ENCODE data around the gene ANKRD66. TPM values are rescaled to one million over a fixed set of nuclear protein-coding genes. Genes with fewer than 3 reads are reported as not detected.

The ANKRD66 gene
- polyA plus RNA-seq, 3 donors from 2014 or later = not detected

DNA sequence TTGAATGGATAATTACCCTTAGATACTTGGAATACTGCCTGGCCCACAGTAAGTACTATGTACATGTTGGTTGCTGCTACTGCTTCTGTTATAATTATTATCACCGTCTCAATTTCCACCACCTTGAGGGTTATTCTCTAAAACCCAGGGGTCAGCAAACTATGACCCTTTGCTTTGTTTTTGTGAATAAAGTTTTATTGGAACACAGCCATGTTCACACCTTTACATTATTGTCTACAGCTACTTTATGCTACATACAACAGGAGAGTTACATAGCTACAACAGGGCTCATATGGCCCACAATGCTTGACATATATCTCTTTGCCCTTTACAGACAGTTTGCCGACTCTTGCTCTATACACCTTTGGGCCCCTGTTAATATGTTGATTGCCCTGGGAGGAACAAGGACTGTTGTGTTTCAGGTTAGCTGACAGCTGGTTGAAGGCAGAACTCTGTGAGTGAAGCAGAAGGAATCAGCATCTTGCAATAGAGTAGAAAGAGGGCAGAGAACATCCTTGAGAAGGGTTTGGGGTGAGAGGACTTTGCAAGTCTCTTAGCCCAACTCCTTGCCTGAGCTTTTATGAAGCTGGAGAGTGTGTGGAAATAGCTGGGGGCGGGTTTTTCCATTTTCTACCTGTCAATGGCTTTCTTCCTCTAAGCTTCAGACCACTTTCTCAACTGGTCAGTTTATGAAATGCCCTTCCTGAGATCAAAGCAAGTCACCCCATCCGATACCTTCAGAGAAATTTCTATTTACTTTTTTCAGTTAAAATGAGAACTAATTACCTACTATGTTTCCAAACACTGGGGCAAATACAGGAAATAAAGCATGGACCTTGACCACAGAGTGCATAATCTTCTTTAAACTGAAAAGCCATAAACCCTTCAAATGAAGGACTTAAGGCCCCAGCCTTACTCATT lies 43.0 kb downstream of the ANKRD66 start:
- no peak for DNase-seq
- Mint-ChIP-seq H3K27me3 (ENCODE audit: low read depth in 3 of 3) (peaks cover 0 to 9% (median 1%) of the 10 kb centered on the region in 3 donors), H3K4me3 (no peak overlapping the region), H3K4me1 (no peaks in the 10 kb centered on the region), H3K9me3 (no peaks in the 10 kb centered on the region), H3K36me3 (no peaks in the 10 kb centered on the region), H3K27ac (no peak overlapping the region)

DNA sequence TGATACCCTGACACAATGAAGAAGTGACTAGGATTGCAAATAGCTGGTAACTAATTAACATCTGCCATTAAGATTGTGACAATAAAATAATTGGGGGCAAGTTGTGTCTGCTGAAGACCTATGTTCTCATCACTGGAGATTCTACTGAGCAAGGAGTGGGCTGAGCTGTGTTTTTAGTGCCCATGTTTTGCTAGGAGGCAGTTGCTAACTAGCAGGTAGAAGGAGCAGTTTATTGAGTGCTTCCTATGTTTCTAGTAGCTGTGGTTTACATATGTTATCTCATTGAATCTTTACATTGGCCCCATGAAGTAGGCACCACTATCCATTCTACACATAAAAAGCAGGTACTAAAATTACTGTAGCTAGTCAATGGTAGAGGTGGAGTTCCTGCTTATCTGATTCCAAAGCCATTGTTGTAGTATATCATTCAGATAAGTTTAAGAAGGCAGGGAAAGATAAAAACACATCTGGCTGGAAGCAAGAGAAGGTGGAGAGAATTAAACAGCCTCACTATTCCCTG lies 43.7 kb downstream of the ANKRD66 start:
- no peak for DNase-seq
- Mint-ChIP-seq H3K9me3 (no peaks in the 10 kb centered on the region), H3K27ac (no peak overlapping the region), H3K27me3 (ENCODE audit: low read depth in 3 of 3) (peaks cover 2 to 9% (median 3%) of the 10 kb centered on the region in 3 donors), H3K4me3 (no peak overlapping the region), H3K4me1 (no peaks in the 10 kb centered on the region), H3K36me3 (no peaks in the 10 kb centered on the region)

DNA sequence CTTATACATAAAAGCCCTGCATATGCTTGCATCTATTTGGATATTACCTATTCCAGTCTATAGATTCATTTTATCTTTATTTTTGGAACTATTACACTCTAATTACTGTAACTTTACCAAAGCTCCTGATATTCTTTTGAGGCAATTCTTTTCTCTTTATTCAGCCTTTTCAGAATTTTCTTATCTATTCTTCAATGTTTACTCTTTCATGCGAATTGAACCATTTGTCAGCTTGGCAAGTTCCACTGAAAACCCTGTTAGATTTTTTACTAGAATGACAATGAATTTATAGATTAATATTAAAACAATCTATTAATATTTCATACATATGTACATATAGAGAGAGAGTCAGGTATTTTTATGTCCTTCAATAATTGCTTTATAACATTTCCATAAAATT lies 45.9 kb downstream of the ANKRD66 start:
- Mint-ChIP-seq H3K27me3 (ENCODE audit: low read depth in 3 of 3) (peaks cover 2 to 7% (median 4%) of the 10 kb centered on the region in 3 donors), H3K4me1 (no peaks in the 10 kb centered on the region), H3K36me3 (no peaks in the 10 kb centered on the region), H3K4me3 (no peak overlapping the region), H3K9me3 (no peaks in the 10 kb centered on the region), H3K27ac (no peak overlapping the region)
- DNase-seq = no peak

DNA sequence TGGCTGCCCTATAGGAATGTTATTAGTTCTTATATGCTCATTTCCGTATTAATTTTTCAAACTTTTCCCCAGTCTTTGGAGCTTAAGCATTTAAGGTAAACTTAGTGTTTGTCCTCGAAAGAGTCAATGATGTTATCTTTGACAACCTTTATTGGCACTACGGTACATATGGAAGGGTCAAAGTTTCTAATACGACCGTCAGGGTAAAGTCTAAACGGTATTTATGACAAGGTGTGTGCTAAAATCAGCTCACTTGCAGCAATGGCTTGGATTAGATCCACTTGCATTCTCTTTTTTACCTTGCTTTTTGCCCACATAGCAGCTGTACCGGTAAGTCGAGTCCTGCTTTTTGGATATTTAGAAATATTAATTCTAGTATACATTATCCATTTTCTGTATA lies 46.4 kb downstream of the ANKRD66 start, which contains the start of gene MEP1A:
MEP1A (plus strand) TSS at position 252 of the 400 bp plus-strand sequence; CDS start at position 262, 10 bp downstream.
- Mint-ChIP-seq H3K4me1 (no peaks in the 10 kb centered on the region), H3K27me3 (ENCODE audit: low read depth in 3 of 3) (peaks cover 4 to 7% (median 6%) of the 10 kb centered on the region in 3 donors), H3K36me3 (no peaks in the 10 kb centered on the region), H3K9me3 (no peaks in the 10 kb centered on the region), H3K27ac (no peak within 1 kb of the TSS), H3K4me3 (no peak within 1 kb of the TSS)
- no peak for DNase-seq

DNA sequence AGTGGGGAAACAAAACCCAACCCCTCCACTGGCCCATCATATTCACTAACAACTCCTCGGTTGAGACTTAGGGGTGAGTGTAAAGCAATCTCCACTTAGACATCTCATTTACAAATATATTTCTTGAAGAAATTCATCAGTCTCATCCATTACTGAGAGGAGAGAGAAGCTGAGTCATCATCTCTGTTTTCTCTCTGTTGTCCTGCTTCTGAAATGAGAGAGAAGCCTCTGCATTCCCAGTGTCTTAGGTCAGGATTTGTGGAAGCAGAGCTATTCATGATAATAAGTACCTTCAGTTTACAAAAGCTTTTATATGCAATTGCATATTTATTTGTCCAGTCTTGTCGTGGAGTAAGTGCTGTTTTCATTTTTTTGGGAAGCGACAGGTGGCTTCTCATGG lies 47.3 kb downstream of the ANKRD66 start:
- H3K27ac Mint-ChIP-seq = no peak overlapping the region
- no peaks in the 10 kb centered on the region for H3K9me3 Mint-ChIP-seq
- H3K36me3 Mint-ChIP-seq = no peaks in the 10 kb centered on the region
- H3K4me1 Mint-ChIP-seq = no peaks in the 10 kb centered on the region
- H3K4me3 Mint-ChIP-seq = no peak overlapping the region
- peaks cover 4 to 7% (median 7%) of the 10 kb centered on the region in 3 donors for H3K27me3 Mint-ChIP-seq (ENCODE audit: low read depth in 3 of 3)
- no peak for DNase-seq

DNA sequence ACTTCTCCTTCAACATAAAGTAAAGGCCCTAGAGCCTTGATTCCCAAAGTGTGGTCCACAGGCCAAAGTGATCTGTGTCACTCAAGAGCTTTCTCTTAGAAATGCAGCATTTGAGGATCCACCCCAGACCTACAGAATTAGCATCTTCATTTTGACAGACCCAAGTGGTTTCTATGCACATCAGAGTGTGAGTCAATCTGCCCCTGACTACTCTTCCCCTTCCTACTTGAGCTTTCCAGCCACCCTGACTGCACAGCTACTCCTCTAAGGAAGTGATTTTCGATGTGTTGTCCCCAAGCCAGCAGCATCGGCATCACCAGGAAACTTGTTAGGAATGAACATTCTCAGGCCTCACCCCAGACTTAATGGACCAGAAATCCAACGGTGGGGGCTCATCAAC lies 49.1 kb downstream of the ANKRD66 start:
- Mint-ChIP-seq H3K36me3 (no peaks in the 10 kb centered on the region), H3K27me3 (ENCODE audit: low read depth in 3 of 3) (peaks cover 4 to 7% (median 7%) of the 10 kb centered on the region in 3 donors), H3K4me3 (no peak overlapping the region), H3K27ac (no peak overlapping the region), H3K4me1 (no peaks in the 10 kb centered on the region), H3K9me3 (no peaks in the 10 kb centered on the region)
- no peak for DNase-seq

DNA sequence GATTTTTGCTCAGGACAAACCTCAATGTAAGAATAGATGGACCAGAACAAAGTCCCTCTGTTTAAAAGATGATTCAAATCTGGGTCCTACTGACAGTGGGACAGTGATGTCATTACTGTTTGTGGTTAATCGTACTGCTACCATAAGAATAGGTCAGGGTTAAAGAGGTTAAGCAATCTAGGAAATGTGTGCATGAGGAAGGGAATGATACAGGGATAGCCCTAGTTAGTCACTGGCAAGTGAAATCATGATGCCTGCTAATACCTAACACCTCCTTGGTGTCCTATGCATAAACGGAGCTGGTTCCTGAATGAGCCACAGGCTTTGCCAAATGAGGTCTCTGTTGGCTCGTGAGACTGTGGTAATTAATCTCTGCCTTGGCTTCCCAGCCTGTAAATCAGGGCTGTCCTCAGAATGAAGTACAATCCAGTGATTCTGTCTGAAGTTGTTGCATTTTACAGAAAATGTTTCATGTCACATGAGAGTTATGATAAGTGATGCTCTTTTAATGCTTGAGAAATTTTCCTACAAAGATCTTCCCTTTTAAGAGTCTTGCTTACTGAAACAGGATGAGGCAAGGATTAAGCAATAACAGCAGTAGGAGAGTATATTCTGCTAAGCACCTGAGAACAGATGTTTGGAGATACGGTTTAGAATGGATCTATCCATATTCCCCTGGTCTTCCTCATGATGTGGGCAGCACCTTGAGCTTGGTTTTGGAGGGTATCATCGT lies 50.3 kb downstream of the ANKRD66 start:
- Mint-ChIP-seq H3K4me1 (no peaks in the 10 kb centered on the region), H3K9me3 (no peaks in the 10 kb centered on the region), H3K27me3 (ENCODE audit: low read depth in 3 of 3) (peaks cover 2 to 7% (median 7%) of the 10 kb centered on the region in 3 donors), H3K36me3 (no peaks in the 10 kb centered on the region), H3K27ac (no peak overlapping the region), H3K4me3 (no peak overlapping the region)
- no peak for DNase-seq

DNA sequence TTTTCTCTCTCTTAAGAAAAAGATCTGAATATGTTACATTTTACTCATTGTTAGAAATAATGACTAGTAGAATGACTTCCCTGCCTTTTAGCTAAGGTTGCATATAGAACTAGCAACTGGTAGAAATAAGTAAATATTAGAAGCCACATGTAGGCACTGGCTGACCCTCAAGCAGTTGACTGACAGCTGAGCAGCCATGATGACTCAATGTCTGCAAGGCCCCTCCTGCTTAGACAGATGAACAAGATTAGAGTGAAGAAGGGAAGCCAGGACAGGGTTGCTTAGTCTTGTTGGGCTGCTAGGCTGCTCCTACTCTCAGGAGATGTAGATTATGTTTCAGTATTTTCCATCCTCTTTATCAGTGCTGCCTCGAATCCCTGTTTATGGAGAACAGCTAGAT lies 52.9 kb downstream of the ANKRD66 start:
- Mint-ChIP-seq H3K27me3 (ENCODE audit: low read depth in 3 of 3) (peaks cover 2 to 9% (median 5%) of the 10 kb centered on the region in 3 donors), H3K4me1 (no peaks in the 10 kb centered on the region), H3K9me3 (no peaks in the 10 kb centered on the region), H3K36me3 (no peaks in the 10 kb centered on the region), H3K4me3 (no peak overlapping the region), H3K27ac (no peak overlapping the region)
- DNase-seq = no peak

DNA sequence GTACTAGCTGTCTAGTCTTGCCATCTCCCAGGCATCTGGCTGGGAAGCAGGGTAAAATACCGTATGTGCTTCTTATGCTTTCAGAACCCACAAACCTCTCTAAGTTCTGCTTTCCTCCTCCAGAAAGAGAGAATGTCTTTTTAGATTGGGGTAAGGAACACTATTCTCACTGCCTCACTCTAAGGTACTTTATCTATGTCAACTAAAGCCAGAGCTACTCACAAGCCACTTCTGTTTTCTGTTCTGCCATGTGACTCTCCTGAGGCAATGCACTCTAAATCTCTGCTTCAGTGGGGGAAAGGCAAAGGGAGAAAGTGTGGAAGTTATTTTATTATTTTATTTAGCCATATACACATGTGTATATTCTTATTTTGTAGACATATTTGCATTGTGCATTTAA lies 62.1 kb downstream of the ANKRD66 start:
- no peaks in the 10 kb centered on the region for H3K4me1 Mint-ChIP-seq
- peaks cover 0 to 13% (median under 1%) of the 10 kb centered on the region in 6 donors for H3K9me3 Mint-ChIP-seq

More for the DNA sequence above, 62.1 kb downstream of the ANKRD66 start:
- Mint-ChIP-seq H3K4me3 (no peak overlapping the region), H3K27ac (no peak overlapping the region), H3K36me3 (no peaks in the 10 kb centered on the region), H3K27me3 (ENCODE audit: low read depth in 3 of 3) (peaks cover 2 to 6% (median 2%) of the 10 kb centered on the region in 3 donors)
- DNase-seq = no peak

Other genes with a start within 250 kb of the ANKRD66 start
- not detected for gene CYP39A1, start 94.1 kb upstream of the ANKRD66 start, polyA plus RNA-seq
- gene SLC25A27, start 94.0 kb upstream of the ANKRD66 start, polyA plus RNA-seq = not detected
- gene TDRD6, start 59.0 kb upstream of the ANKRD66 start, polyA plus RNA-seq = not detected
- gene PLA2G7, start 11.6 kb upstream of the ANKRD66 start, polyA plus RNA-seq = 1 to 10 TPM in 1 of 3 donors, under 1 TPM in 1, not detected in 1; 0.26 to 2.2 TPM
- not detected for gene MEP1A, start 46.5 kb downstream of the ANKRD66 start, polyA plus RNA-seq
- gene ADGRF5, start 175.0 kb downstream of the ANKRD66 start, polyA plus RNA-seq = not detected